ENCODE data around the gene PRDM2.

DNA sequence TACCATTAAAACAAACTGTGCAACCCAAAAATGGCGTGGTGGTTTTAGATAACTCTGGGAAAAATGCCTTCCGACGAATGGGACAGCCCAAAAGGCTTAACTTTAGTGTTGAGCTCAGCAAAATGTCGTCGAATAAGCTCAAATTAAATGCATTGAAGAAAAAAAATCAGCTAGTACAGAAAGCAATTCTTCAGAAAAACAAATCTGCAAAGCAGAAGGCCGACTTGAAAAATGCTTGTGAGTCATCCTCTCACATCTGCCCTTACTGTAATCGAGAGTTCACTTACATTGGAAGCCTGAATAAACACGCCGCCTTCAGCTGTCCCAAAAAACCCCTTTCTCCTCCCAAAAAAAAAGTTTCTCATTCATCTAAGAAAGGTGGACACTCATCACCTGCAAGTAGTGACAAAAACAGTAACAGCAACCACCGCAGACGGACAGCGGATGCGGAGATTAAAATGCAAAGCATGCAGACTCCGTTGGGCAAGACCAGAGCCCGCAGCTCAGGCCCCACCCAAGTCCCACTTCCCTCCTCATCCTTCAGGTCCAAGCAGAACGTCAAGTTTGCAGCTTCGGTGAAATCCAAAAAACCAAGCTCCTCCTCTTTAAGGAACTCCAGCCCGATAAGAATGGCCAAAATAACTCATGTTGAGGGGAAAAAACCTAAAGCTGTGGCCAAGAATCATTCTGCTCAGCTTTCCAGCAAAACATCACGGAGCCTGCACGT lies 82.1 kb downstream of the PRDM2 start:
- TF ChIP-seq SUZ12 (IDR thresholded peaks at IDR 0.05; ENCODE audit: low read depth, low read length) (no peak), NR1H2 (CRISPR knock-in tag; IDR thresholded peaks at IDR 0.05; ENCODE audit: borderline replicate concordance, low read depth) (no peak), PAX8 (CRISPR knock-in tag; IDR thresholded peaks at IDR 0.05; ENCODE audit: borderline replicate concordance) (no peak), ATF7-NPFF (CRISPR knock-in tag; IDR thresholded peaks at IDR 0.05; ENCODE audit: low read depth) (no peak), TBP (CRISPR knock-in tag; IDR thresholded peaks at IDR 0.05) (no peak), HNF4G (IDR thresholded peaks at IDR 0.05; ENCODE audit: borderline replicate concordance, low read depth, low read length) (no peak), HNF4G (CRISPR knock-in tag; IDR thresholded peaks at IDR 0.05; ENCODE audit: borderline replicate concordance, low read depth) (no peak), ZBTB20 (CRISPR knock-in tag; IDR thresholded peaks at IDR 0.05; ENCODE audit: borderline replicate concordance, low read depth) (no peak), ZNF20 (CRISPR knock-in tag; IDR thresholded peaks at IDR 0.05) (no peak), ZNF572 (CRISPR knock-in tag; IDR thresholded peaks at IDR 0.05) (no peak), ESRRA (CRISPR knock-in tag; IDR thresholded peaks at IDR 0.05; ENCODE audit: low read depth) (no peak), FOXK1 (CRISPR knock-in tag; IDR thresholded peaks at IDR 0.05; ENCODE audit: borderline replicate concordance, low read depth) (no peak), ZNF224 (CRISPR knock-in tag; IDR thresholded peaks at IDR 0.05) (no peak)
- TF ChIP-seq, protein P1, sequence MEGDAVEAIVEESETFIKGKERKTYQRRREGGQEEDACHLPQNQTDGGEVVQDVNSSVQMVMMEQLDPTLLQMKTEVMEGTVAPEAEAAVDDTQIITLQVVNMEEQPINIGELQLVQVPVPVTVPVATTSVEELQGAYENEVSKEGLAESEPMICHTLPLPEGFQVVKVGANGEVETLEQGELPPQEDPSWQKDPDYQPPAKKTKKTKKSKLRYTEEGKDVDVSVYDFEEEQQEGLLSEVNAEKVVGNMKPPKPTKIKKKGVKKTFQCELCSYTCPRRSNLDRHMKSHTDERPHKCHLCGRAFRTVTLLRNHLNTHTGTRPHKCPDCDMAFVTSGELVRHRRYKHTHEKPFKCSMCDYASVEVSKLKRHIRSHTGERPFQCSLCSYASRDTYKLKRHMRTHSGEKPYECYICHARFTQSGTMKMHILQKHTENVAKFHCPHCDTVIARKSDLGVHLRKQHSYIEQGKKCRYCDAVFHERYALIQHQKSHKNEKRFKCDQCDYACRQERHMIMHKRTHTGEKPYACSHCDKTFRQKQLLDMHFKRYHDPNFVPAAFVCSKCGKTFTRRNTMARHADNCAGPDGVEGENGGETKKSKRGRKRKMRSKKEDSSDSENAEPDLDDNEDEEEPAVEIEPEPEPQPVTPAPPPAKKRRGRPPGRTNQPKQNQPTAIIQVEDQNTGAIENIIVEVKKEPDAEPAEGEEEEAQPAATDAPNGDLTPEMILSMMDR (CRISPR knock-in tag; IDR thresholded peaks at IDR 0.05), result no peak

Measured in HepG2 (cell line).